ENCODE measurements around the gene BABAM2.

- TF ChIP-seq CTCF (conservative IDR thresholded peaks at IDR 0.05; ENCODE audit: low read length) = no peak
- no peak for TF ChIP-seq EZH2phosphoT487 (IDR thresholded peaks at IDR 0.05; ENCODE audit: borderline replicate concordance, low read depth, low read length)
Observed at GRCh38 chr2:28206762-28207161, 316.2 kb downstream of the BABAM2 start.
